Activated CD8-positive, alpha-beta memory T cell treated with anti-CD3 and anti-CD28 coated beads, Interleukin-2, amount 50 U/mL, for 48 hours (primary cell): Measurements from ENCODE around the gene TRIP11.

ENCODE experiments used
- DNase-seq: peaks from one replicate; pipeline ENCODE4 v3.0.0-alpha.2; 2020

TRIP11 gene

GRCh38 chr14:91953170-91953985 is 86.5 kb downstream of the TRIP11 start:
- DNase-seq = no peak

- DNase-seq = peak; percentile 65
These were observed 92.2 kb downstream of the TRIP11 start, which contains the start of gene FBLN5 for GRCh38 chr14:91947475-91948184. FBLN5 (minus strand) TSS chr14:91947694; CDS start chr14:91947229, 465 bp downstream.

DNA sequence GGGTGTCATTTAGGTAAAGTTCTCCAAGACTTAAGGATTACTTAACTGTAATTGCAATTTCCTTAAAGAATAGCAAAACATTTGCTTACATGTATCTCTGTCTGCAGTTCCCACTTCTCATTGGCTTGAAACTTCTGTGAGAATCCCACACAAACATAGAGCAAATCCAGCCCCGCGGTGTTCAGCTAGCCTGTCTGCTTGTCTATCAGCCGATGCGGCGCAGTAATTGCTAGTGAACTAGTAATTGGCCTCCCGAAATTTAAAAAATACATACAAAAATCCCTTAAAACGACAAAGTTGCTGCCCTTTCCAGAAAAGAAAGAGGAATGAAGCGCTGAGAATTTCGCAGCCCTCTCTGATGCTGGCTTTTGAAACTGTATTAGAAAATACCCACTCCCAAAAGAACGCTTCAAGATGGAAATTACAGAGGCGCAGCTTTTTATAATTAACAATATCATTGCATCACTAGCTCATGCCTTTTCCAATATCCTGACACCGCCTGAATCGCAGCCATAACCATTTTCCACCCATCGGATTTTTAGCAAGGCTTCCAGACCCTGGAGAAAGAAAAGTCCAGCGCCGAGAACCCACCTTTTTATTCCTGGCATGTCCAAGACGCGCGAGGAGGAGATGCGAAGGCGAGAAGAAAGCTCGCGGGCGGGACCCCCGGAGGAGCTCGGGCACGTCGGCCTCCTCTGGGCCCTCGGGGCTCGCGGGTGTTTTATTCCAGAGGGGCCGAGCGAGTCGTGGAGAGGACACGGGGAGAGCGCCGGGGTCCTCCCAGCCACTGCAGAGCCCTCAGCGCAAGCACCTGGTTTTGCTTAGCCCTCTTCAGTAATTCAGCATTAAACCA is 93.0 kb downstream of the TRIP11 start:
- DNase-seq = peak; percentile 60

GRCh38 chr14:91945751-91946621 is 93.9 kb downstream of the TRIP11 start:
- DNase-seq = peak; percentile 34

GRCh38 chr14:91942946-91943345 is 96.9 kb downstream of the TRIP11 start:
- DNase-seq = no peak

DNA sequence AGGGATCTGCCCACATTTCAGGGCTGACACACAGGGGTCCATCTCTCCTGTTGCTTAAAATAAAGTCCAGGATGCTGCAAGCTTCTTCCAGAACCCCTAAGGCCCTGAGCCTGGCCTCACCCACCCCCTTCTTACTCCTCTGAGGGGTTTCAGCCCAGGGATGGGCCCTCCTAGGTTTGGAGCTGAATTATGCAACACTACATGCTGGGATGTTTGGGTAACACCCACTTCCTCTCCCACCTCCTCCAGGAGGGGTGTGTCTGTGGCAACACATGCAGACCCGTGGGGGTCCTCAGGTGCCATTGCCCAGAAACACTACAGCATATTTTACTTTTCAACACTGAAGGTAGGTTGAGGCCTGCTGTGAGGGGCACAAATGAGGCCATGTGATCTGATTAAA is 97.7 kb downstream of the TRIP11 start:
- DNase-seq = no peak

GRCh38 chr14:91940209-91940608 is 99.7 kb downstream of the TRIP11 start:
- no peak for DNase-seq

GRCh38 chr14:91935586-91935985 is 104.3 kb downstream of the TRIP11 start:
- DNase-seq = no peak

DNA sequence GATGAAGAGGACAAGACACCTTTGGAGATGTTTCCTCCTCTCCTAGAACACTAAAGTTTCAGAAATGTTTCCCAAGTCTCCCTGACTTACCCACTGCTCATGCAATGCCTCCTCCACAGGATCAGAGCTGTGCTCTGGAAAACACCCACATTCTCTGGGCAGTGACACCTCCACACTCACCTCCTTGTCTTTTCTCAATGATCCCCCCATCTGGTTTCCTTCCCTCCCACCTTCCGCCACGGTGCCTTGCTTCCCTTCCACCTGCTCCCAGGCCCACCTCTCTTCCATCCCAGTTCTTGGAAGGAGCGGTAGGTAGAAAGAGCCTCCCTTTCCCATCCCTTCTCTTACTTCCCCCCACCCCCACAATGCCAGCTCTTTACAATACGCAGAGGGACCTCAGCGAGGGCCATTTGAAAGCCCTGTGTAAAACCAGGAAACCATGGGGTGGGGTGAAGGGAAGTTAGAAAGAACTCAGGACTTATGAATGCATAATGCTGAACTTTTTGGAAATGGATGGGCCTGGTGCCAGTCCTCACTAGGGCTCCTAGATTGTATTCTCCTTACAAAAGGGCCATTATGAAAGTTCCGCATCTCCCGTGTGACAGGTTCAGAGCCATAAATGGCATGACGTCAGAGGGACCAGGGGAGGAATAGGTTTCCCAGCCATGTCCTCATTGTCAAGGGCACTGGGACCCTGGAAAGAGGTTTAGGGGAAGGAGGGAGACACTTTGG is 105.1 kb downstream of the TRIP11 start:
- DNase-seq = no peak

DNA sequence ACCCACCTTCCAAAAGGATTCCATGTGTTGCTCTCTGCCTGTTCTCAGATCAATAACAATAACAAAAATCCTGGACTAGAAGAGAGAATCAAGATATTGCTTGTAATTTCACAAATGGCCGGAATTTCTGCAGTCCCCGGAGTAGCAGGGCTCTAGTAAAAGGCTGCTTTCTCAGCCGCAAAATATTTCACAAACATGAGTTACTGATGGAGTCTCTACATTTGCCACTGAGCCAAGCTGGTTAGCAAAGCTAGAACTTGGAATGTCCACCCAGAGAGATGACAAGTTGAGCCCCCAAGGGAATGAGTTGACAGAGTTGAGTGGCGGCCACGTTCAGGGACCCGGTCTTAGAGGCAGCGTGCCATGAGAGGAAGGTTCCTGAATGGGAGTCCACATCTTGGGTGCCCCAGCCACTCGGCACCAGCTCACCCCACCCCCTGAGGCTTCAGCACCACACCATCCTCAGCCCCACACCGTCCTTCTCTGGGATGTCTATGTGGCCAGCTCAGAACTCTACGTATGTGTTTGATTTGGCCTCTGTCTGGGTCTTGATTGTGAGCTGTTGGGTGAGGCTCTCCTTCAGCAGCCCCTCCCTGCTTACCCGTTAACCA is 108.3 kb downstream of the TRIP11 start:
- no peak for DNase-seq

- no peak for DNase-seq
These were observed 110.2 kb downstream of the TRIP11 start for GRCh38 chr14:91929700-91930099.

DNA sequence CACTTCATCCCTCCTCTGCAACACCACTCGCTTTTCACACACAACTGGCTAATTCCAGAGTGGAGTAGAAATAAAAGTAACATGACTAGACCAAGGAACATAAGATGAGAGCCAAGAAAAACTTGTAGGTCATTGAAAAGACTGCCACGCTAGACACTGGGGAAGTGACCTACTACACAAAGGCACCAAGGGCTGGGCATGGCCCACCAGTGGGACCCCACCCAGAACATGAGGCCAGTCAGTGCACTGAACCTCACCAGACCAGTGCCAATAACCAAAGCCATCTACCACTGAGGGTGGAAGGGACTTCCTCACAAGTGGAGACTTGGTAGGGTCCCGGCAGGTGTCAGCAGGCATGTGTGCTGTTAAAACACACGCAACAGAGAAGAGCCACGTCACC is 112.1 kb downstream of the TRIP11 start:
- DNase-seq = no peak

DNA sequence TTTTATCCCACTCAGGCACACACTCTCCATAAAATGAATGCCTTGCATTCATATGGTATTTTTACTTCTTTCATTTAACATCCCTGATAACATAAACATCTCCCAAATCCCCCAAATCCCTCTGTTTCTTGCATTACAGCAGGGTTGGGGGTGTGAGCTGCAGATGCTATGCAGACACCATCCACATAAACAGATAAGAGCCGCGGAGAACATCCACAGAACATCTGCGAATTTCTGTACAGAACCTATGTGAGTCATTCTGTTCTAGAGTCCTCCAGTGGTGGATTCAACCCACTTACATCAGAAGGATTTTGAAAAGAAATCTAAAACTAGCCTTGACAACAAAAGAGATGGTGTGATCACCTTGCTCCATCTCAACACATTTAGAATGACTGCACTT is 112.7 kb downstream of the TRIP11 start:
- DNase-seq = no peak

DNA sequence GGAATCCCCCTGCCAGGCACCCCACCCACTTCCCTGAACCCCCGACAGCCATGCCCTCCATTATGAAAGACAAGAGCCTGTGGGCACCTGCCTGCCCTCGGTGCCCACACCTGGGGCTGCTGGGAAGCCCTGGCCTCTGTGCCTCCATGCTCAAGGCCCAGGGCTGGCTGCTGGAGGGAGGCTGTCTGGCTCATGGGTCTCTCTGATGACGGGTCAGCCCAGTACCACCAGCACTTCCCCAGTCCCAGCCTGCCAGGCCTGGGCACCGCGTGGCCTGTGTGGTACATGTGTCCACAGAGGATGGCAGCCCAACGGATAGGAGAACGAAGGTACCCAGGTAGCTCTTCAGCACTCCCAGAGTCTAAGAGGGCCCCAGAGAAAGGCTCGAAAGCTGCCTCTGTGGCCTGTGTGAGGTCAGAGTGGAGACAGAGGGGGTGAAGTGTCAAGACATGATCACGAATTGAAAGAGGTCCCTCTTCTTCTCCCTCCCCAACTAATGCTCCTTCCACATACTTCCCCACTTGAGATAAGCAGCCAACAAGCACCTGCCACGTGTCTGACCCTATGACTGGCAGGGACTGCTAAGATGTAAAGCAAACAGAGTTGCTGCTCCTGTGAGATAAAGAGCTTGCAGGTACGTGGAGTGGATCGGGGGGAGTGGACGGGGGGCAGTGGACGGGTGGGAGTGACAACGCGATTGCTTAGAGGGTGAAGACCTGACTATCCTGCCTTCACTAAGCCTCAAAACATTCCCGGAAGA is 113.5 kb downstream of the TRIP11 start:
- DNase-seq = no peak

DNA sequence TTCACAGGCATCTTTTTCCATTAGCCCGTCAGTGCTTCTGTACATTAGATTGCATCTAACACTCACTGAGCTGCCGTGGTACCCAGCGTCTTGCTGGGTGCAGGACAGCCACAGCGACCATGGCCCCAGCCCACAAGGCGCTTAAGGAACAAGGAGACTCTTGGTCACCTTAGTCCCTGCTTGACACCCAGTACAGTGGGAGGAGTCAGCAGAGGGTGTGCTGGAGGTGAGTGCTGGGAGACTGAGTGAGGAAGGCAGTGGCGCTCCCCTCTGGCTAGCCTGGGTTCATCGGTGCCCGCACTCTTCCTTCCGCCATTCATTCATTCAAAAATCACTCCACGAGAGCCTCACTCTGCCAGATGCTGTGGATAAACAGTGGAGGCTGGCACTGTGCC is 114.1 kb downstream of the TRIP11 start:
- no peak for DNase-seq

DNA sequence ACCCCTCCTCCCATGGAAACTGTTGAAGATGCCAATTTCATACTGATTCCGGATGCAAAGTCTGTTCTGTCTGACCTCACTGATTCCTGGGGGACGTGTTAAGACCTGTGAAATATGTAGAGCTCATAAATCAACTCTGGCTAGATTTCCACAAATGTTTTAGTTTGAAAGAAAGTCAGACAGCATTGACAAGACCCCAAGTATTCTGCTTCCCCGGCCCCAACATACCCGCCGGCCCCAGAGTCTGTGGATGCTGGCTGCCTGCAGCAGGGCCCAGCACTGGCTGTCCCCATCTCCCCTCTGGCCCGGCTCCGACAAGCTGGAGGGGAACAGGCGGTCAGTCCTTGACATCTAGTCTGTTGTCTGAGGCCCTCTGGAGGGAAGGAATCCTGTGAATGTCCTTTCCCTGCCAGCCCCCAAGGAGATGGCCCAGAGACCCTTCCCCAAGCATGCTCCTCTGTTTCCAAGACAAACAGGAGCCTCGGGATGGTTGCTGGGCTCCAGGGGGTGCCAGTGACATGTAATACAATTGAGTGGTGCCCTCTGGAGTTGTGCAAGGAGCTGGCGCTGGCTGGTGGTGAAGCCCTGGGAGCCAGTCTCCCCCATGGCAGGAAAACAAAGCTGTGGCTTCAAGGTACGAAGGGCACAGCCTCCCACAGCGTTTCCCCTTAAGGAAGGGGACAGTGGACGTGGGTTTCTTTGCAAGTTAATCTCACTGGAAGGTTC is 114.7 kb downstream of the TRIP11 start:
- no peak for DNase-seq

- DNase-seq = no peak
These were observed 119.3 kb downstream of the TRIP11 start for GRCh38 chr14:91920526-91920925.

DNA sequence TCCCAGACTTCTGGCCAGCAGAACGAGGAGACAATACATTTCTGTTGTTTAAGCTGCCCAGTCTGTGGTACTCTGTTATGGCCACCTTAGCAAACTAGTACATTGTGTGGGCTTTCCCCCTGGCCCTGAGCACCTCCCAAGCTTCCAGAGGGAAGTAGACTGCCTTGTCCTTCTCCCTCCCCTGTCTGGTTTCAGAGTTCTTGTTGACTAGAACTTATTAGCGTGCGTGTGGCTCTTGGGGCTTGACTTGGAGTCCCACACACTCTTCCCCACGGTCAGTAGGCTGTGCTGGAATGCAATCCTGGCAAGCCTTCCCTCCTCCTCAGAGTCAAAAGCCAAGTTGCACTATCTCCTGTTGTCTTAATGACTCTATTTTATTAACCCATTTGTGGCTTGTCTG is 120.0 kb downstream of the TRIP11 start:
- no peak for DNase-seq

GRCh38 chr14:91918186-91918883 is 121.5 kb downstream of the TRIP11 start:
- DNase-seq = no peak
